GM06990 (cell line): ENCODE measurements around the gene PPP1R3E.
"Not testable (repeated sequence)": the region's sequence is repeated elsewhere in the genome, so short reads cannot be mapped to it uniquely, and the experiment has no call there.

Experiments
- DNase-seq: peaks from one replicate; pipeline ENCODE4 v3.0.0-alpha.2; 2011; ENCODE audit not compliant: insufficient read length; ENCODE audit errors: extremely low read depth
- H3K27me3 ChIP-seq: replicated peaks from 2 replicates; pipeline ENCODE4 v1.6.0; 2011; ENCODE audit warnings: low read length; ENCODE audit not compliant: control insufficient read depth, insufficient read depth
- H3K36me3 ChIP-seq: 2 replicates; pipeline ENCODE4 v1.5.1; 2011; ENCODE audit warnings: low read length; ENCODE audit not compliant: control insufficient read depth, insufficient read depth
- H3K4me3 ChIP-seq: replicated peaks from 2 replicates; pipeline ENCODE4 v1.5.1; 2011; ENCODE audit warnings: low read depth, mild to moderate bottlenecking, control low read depth, low read length
- CTCF ChIP-seq: IDR thresholded peaks from 2 replicates; pipeline ENCODE4 v1.5.1; 2011; ENCODE audit warnings: low read length, control low read depth, mild to moderate bottlenecking, inconsistent platforms; ENCODE audit not compliant: insufficient read depth, poor library complexity, severe bottlenecking

The PPP1R3E gene

GRCh38 chr14:23269193-23269592, 33.5 kb downstream of the PPP1R3E start:
- no peaks in the 10 kb centered on the region for H3K27me3 ChIP-seq
- DNase-seq = no peak
- peaks cover 2% of the 10 kb centered on the region for H3K36me3 ChIP-seq
- no peak for TF ChIP-seq CTCF
- no peak overlapping the region for H3K4me3 ChIP-seq

GRCh38 chr14:23260849-23261248, 41.8 kb downstream of the PPP1R3E start:
- not testable (repeated sequence) for DNase-seq, H3K36me3 ChIP-seq, H3K27me3 ChIP-seq, H3K4me3 ChIP-seq

GRCh38 chr14:23259426-23259825, 43.2 kb downstream of the PPP1R3E start:
- DNase-seq = no peak
- no peak for TF ChIP-seq CTCF
- Histone ChIP-seq H3K27me3 (no peaks in the 10 kb centered on the region), H3K4me3 (no peak overlapping the region), H3K36me3 (no peaks in the 10 kb centered on the region)

- Histone ChIP-seq H3K4me3 (no peak overlapping the region), H3K36me3 (no peaks in the 10 kb centered on the region), H3K27me3 (no peaks in the 10 kb centered on the region)
- no peak for DNase-seq
- TF ChIP-seq CTCF = no peak
These were observed 44.4 kb downstream of the PPP1R3E start for GRCh38 chr14:23258256-23258655.

DNA sequence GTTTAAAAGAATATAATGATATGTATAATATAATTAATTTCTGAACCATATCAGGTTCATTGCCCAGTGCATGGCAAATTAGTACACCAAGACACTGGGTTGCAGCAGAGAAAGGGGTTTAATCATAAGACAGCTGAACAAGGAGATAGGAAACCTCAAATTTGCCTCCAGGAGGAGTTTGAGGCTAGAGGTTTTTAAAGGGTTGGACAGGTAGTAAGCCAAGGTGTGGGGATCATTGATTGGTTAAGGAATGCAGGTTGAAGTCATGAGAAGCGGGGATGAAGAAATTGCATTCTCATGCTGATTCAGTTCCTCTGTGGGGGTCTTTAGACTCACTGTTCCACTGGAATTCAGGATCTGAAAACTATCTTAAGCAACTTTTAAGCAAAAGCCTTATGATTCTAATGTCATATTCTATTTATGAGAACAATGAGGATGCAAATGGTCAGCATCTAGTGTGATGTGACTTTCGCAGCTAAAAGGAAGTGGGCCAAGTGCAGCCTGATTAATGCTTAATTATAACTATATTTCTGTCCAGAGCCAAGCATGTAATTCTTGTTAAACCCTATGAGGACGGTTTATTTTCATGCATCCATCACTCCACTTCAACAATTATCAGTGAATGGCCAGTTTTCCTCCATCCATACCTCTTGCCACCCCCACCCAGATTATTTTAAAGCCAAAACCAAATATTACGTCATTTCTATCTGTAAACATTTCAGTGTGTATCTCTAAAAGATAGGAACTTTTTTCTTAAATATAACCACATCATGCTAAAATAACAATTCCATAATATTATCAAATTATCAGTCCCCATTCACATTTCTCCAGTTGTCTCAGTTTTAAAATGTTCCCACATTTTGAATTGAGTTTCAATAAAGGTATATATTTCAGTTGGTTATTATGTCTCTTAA, 50.0 kb downstream of the PPP1R3E start:
- no peaks in the 10 kb centered on the region for H3K36me3 ChIP-seq
- TF ChIP-seq CTCF = no peak
- H3K27me3 ChIP-seq = no peaks in the 10 kb centered on the region
- no peak for DNase-seq
- H3K4me3 ChIP-seq = no peak overlapping the region

DNA sequence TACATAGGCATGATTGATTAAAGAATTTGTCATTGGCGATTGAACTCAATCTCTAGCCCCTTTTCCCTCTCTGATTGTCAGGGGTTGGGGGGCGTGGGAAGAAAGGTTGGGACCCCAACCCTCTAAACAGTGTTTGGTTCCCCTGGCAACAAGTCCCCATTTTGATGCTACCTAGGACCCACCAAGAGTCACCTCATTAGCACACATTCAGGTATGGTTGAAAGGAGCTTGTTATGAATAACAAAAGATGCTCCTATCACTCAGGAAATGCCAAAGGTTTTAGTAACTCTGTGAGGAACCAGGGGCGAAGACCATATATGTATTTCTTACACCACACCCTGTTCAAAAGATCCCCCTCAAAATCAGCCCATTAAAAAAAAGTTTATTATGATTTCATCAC, 50.7 kb downstream of the PPP1R3E start:
- Histone ChIP-seq H3K4me3 (no peak overlapping the region), H3K36me3 (no peaks in the 10 kb centered on the region), H3K27me3 (no peaks in the 10 kb centered on the region)
- TF ChIP-seq CTCF = no peak
- DNase-seq = no peak
